Measurements from ENCODE around the gene FAM204A.

The FAM204A gene

DNA sequence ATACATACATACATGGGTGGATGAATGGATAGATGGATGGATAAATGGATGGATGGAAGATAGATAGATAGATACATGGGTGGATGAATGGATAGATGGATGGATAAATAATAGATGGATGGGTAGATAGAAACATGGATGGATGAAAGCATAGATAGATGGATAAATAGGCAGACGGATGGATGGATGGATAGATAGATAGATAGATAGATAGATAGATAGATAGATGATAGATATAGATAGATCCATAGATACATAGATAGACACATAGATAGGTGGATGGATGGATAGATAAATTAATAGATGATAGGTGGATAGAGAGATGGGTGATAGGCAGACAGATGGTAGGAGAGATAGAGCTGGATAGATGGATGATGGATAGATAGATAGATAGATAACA lies 68.5 kb downstream of the FAM204A start:
- DNase-seq (ENCODE audit: extremely low read depth, low read depth), result no peak
- no peak for TF ChIP-seq CTCF (IDR thresholded peaks at IDR 0.05; ENCODE audit: low read depth, low read length)

DNA sequence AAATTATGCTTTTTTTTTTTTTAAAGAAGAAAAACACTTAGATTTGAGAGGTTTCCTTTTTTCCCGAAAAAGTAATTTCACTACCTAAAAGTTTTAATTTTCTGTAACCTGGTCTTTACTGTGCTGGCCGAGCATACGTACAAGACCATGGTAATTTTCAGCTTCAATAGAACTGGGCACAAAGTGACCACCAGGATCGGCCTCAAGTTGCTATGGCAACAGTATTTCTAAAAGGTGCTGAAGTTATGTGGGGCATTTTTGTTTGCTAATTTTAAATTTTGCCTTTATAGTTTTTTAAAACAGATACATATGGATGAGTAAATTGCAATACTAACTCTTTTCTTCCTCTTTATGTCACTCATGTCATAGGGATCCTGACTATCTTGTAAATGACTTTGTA lies 69.4 kb downstream of the FAM204A start:
- DNase-seq (ENCODE audit: extremely low read depth, low read depth), result no peak
- TF ChIP-seq CTCF (IDR thresholded peaks at IDR 0.05; ENCODE audit: low read depth, low read length), result no peak

DNA sequence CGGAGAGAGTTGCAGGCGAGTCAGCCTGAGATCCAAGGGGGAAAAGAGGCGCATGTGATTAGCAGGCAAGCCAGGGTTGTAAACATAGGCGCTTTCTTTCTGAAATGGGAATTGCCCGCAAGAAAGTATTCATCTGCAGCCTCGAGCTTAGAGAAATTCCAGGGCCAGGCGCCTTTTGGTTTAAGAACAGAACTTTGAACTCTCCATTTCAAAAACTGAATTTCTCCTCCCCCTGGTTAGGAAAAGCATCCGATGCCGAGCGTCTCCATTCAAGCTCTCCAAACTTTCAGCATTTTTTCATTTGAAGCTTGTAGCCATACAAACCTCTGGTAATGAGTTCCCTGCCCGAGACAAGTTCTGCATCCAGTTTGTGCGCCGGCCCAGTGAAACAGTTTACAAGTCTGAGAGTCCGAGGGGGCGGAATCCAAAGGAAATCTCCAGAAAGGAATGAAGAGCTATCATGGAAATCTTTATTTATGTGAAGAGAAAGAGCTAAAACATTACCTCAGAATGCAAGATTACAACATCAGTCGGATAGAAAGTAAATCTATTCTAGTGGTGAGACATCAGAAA lies 69.9 kb downstream of the FAM204A start:
- DNase-seq (ENCODE audit: extremely low read depth, low read depth), result peak; percentile 10

GRCh38 chr10:118271671-118272070 lies 70.5 kb downstream of the FAM204A start:
- TF ChIP-seq CTCF (IDR thresholded peaks at IDR 0.05; ENCODE audit: low read depth, low read length), result no peak
- no peak for DNase-seq (ENCODE audit: extremely low read depth, low read depth)

More for the DNA sequence above, 69.9 kb downstream of the FAM204A start:
- no peak for TF ChIP-seq CTCF (IDR thresholded peaks at IDR 0.05; ENCODE audit: low read depth, low read length)

DNA sequence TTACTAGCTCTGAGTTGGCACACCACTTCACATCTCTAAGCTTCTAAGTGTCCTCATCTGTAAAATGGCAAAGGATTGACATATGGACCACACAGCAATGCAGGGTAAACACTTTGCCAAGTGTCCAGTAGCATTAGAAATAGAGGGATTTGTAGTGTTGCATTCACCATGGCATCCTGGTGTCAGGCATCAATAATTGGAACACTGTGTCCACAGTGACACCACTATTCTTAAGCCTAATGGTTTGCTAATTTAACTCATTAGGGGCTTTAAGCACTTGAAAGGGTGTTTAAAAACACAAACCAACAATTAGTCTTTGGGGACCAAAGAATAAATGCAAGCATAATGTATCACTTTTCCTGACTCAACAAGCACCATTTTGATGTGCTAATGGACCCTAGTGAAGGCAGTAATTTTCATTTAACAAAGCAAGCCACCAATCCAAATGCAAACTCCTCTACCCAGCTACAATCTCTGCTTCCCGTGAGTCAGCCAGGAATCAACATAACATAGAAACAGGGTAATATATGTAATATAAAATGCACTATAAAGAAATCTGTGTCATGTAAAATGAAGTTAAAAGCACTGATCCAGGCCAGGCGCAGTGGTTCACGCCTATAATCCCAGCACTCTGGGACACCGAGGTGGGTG lies 75.9 kb downstream of the FAM204A start:
- no peak for DNase-seq (ENCODE audit: extremely low read depth, low read depth)
- TF ChIP-seq CTCF (IDR thresholded peaks at IDR 0.05; ENCODE audit: low read depth, low read length), result no peak

DNA sequence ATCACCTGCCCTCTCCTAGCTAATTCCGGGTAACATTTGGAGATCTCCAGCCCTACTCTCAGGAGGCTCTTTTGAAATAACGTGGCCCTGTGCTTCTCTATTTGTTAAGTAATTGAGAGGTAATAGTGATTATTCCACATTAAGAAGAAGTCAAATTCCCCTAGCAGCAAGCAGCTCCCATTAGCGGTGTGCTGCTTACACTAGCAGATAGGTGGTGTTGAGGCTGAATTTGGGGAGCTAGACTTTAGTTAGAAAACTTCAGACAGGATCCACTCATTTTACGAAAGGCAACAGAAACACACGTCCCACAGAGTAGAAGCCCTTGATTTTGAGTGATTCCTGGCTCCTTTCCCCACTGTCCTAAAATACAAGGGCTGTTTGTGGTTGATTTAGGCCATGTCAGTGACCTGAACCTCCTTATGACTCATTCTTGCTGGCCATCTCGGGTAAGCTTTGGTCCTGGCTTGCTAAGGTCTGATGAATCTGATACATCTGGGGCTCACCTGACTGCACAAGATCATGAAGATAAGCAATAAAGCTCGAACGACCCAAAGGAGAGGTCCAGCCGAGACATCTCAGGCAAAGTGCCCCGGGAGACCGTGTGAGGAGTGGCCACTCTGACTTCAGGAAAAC lies 77.2 kb downstream of the FAM204A start:
- TF ChIP-seq CTCF (IDR thresholded peaks at IDR 0.05; ENCODE audit: low read depth, low read length), result no peak
- no peak for DNase-seq (ENCODE audit: extremely low read depth, low read depth)

- no peak for TF ChIP-seq CTCF (IDR thresholded peaks at IDR 0.05; ENCODE audit: low read depth, low read length)
- DNase-seq (ENCODE audit: extremely low read depth, low read depth), result no peak
These were observed 77.9 kb downstream of the FAM204A start for GRCh38 chr10:118264252-118264651.

All from AG09319 (cell line).